GM12875 (cell line): Measurements from ENCODE around the gene MSANTD1.

ENCODE experiments used
- H3K4me3 ChIP-seq: one replicate; pipeline ENCODE4 v1.5.1; 2011; ENCODE audit warnings: low read depth, low read length, control low read depth
- CTCF ChIP-seq: IDR thresholded peaks from 2 replicates; pipeline ENCODE4 v1.5.1; 2011; ENCODE audit warnings: low read depth, mild to moderate bottlenecking, control low read depth, inconsistent platforms, low read length, moderate library complexity, borderline replicate concordance; ENCODE audit not compliant: insufficient read depth

Gene MSANTD1

GRCh38 chr4:3233391-3234071, 15.4 kb upstream of the MSANTD1 start:
- TF ChIP-seq CTCF: no peak
- H3K4me3 ChIP-seq: no peak overlapping the region

- H3K4me3 ChIP-seq: no peak overlapping the region
- no peak for TF ChIP-seq CTCF
Measured at GRCh38 chr4:3234171-3235029, 14.6 kb upstream of the MSANTD1 start.

GRCh38 chr4:3235030-3235345, 14.0 kb upstream of the MSANTD1 start:
- TF ChIP-seq CTCF: no peak
- no peak overlapping the region for H3K4me3 ChIP-seq

GRCh38 chr4:3235581-3235980, 13.4 kb upstream of the MSANTD1 start:
- no peak overlapping the region for H3K4me3 ChIP-seq
- no peak for TF ChIP-seq CTCF

DNA sequence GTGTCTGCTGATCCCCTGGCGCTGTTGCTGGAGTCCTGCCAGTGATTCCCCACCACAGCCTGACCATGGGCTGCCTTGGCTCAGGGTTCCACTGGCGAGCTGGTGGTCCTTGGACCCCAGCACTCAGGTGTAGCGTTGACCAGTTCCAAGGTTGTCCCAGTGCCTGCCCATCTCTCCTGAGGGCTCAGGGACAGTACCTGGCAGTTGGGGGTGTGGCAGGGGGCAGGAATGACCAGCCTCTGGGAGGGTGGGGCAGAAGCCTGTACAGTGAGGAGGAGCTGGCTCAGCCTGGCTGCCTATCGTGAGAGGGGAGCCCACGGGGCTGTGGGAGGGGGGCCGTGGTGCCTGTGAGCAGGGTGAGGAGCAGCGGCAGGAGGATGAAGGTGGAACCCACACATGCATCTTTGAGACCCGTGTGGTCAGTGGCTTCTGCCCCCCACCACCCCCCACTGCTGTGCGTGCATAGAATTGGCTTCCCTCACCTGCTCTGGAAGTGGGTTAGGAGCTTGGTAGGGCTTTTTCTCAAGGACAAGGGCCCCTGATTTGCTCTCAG, 12.6 kb upstream of the MSANTD1 start:
- no peak overlapping the region for H3K4me3 ChIP-seq
- TF ChIP-seq CTCF: no peak

- no peak for TF ChIP-seq CTCF
- H3K4me3 ChIP-seq: no peak overlapping the region
Measured at GRCh38 chr4:3237266-3237665, 11.7 kb upstream of the MSANTD1 start.
